IMR-90 (cell line): Measurements from ENCODE around the gene NRM.

Source experiments
- BHLHE40 ChIP-seq: fragments of 150-350 bp; IDR thresholded peaks from 2 replicates; pipeline ENCODE4 v1.6.1; 2016; ENCODE audit warnings: mild to moderate bottlenecking, low read depth, low read length
- CEBPB ChIP-seq: IDR thresholded peaks from 2 replicates; pipeline ENCODE4 v1.6.1; 2012; ENCODE audit warnings: low read depth, low read length, improper control_type of control experiment
- CTCF ChIP-seq: conservative IDR thresholded peaks from 2 replicates; pipeline ENCODE4 v1.5.1; 2012; ENCODE audit warnings: mild to moderate bottlenecking, low read depth, low read length, improper control_type of control experiment
- FOS ChIP-seq: fragments of 150-350 bp; IDR thresholded peaks from 2 replicates; pipeline ENCODE4 v1.6.1; 2016; ENCODE audit warnings: low read depth, low read length
- MAFK ChIP-seq: IDR thresholded peaks from 2 replicates; pipeline ENCODE4 v1.6.1; 2012; ENCODE audit warnings: low read depth, low read length, improper control_type of control experiment
- MAZ ChIP-seq: IDR thresholded peaks from 2 replicates; pipeline ENCODE4 v1.6.1; 2012; ENCODE audit warnings: low read depth, mild to moderate bottlenecking, low read length, improper control_type of control experiment, moderate library complexity, borderline replicate concordance
- MXI1 ChIP-seq: IDR thresholded peaks from 2 replicates; pipeline ENCODE4 v1.6.1; 2012; ENCODE audit warnings: low read depth, mild to moderate bottlenecking, low read length, moderate library complexity, borderline replicate concordance
- NFE2L2 ChIP-seq: fragments of 150-350 bp; IDR thresholded peaks from 2 replicates; pipeline ENCODE4 v1.6.1; 2016; ENCODE audit warnings: low read depth, mild to moderate bottlenecking, low read length
- POLR2A ChIP-seq: IDR thresholded peaks from 2 replicates; pipeline ENCODE4 v1.6.1; 2012; ENCODE audit warnings: mild to moderate bottlenecking, low read depth, low read length
- RAD21 ChIP-seq: IDR thresholded peaks from 2 replicates; pipeline ENCODE4 v1.6.1; 2012; ENCODE audit warnings: low read length, improper control_type of control experiment
- RCOR1 ChIP-seq: IDR thresholded peaks from 2 replicates; pipeline ENCODE4 v1.6.1; 2012; ENCODE audit warnings: mild to moderate bottlenecking, low read length, improper control_type of control experiment; ENCODE audit not compliant: insufficient replicate concordance
- RFX5 ChIP-seq: IDR thresholded peaks from 2 replicates; pipeline ENCODE4 v1.8.0; 2012; ENCODE audit warnings: low read depth, mild to moderate bottlenecking, low read length, moderate library complexity
- SMC3 ChIP-seq: fragments of 150-350 bp; IDR thresholded peaks from 2 replicates; pipeline ENCODE4 v1.6.1; 2016; ENCODE audit warnings: low read depth, mild to moderate bottlenecking, antibody characterized with exemption, low read length, moderate library complexity
- USF2 ChIP-seq: fragments of 150-350 bp; IDR thresholded peaks from 2 replicates; pipeline ENCODE4 v1.6.1; 2017; ENCODE audit warnings: mild to moderate bottlenecking, antibody characterized with exemption, low read length, low read depth

- TF ChIP-seq CTCF (no peak), FOS (no peak), POLR2A (no peak), RFX5 (no peak), MXI1 (no peak), MAFK (no peak), MAZ (no peak), BHLHE40 (no peak), RCOR1 (no peak), USF2 (no peak), CEBPB (no peak), NFE2L2 (no peak), SMC3 (no peak), RAD21 (no peak)
Measured at GRCh38 chr6:30641048-30641447, 49.7 kb downstream of the NRM start.
